Smooth muscle cell (in vitro differentiated cells): ENCODE data around the gene TNIP2. TPM values are rescaled to one million over a fixed set of nuclear protein-coding genes. Genes with fewer than 3 reads are reported as not detected.
"Not testable (repeated sequence)": the region's sequence is repeated elsewhere in the genome, so short reads cannot be mapped to it uniquely, and the experiment has no call there.

Source experiments
- DNase-seq: peaks from one replicate; lab custom pipeline; 2025; ENCODE audit not compliant: unreplicated experiment; lab: John Stamatoyannopoulos, UW
- H2AFZ ChIP-seq: fragments of 200-600 bp; sonication (generic); 2 replicates; pipeline ENCODE4 v1.6.0; 2016; ENCODE audit warnings: antibody characterized with exemption, low read depth, mild to moderate bottlenecking
- H3F3A ChIP-seq: fragments of 200-600 bp; sonication (generic); 2 replicates; pipeline ENCODE4 v1.6.0; 2017; ENCODE audit warnings: antibody characterized with exemption, low read depth
- H3K27ac ChIP-seq: fragments of 200-600 bp; sonication (generic); 2 replicates; pipeline ENCODE4 v1.5.1; 2016; ENCODE audit warnings: low read depth, mild to moderate bottlenecking
- H3K27me3 ChIP-seq: fragments of 200-600 bp; sonication (generic); 2 replicates; pipeline ENCODE4 v1.6.1; 2016; ENCODE audit warnings: low read depth, mild to moderate bottlenecking
- H3K36me3 ChIP-seq: fragments of 200-600 bp; sonication (generic); 2 replicates; pipeline ENCODE4 v1.5.1; 2016; ENCODE audit warnings: low read depth
- H3K4me1 ChIP-seq: fragments of 200-600 bp; sonication (generic); 2 replicates; pipeline ENCODE4 v1.5.1; 2016; ENCODE audit warnings: low read depth
- H3K4me2 ChIP-seq: fragments of 200-600 bp; sonication (generic); 2 replicates; pipeline ENCODE4 v1.6.0; 2016; ENCODE audit warnings: mild to moderate bottlenecking
- H3K4me3 ChIP-seq: fragments of 200-600 bp; sonication (generic); 2 replicates; pipeline ENCODE4 v1.5.1; 2016; ENCODE audit warnings: mild to moderate bottlenecking
- H3K79me2 ChIP-seq: fragments of 200-600 bp; sonication (generic); 2 replicates; pipeline ENCODE4 v1.6.0; 2016; ENCODE audit warnings: low read depth, mild to moderate bottlenecking
- H3K9ac ChIP-seq: fragments of 200-600 bp; sonication (generic); 2 replicates; pipeline ENCODE4 v1.6.0; 2016; ENCODE audit warnings: low read depth
- H3K9me3 ChIP-seq: fragments of 200-600 bp; sonication (generic); replicated peaks from 2 replicates; pipeline ENCODE4 v1.5.1; 2016; ENCODE audit warnings: low read depth
- H4K20me1 ChIP-seq: fragments of 200-600 bp; sonication (generic); 2 replicates; pipeline ENCODE4 v1.6.0; 2016; ENCODE audit warnings: low read depth
- WGBS: methylation state at CpG from one replicate; pipeline ENCODE4 v1.1.7; 2016; ENCODE audit warnings: low lambda C conversion rate; 5-methylcytosine and 5-hydroxymethylcytosine counted together
- polyA plus RNA-seq: library from polyadenylated mRNA; unstranded; fragments of >200 nt; fragmentation: Nextera tagmentation; extraction: Ambion mirVana; gene quantifications from 2 replicates; pipeline ENCODE4 v1.2.1, GENCODE V29; 2016
- total RNA-seq: library from RNA; depleted of rRNA; stranded (reverse); fragments of >200 nt; gene quantifications from 2 replicates; pipeline ENCODE4 v1.2.3, GENCODE V29; 2014
- TF ChIP-seq, protein P1 (sequence below): fragments of 200-600 bp; sonication (generic); IDR thresholded peaks from 2 replicates; pipeline ENCODE4 v1.5.1; 2017; ENCODE audit warnings: borderline replicate concordance, mild to moderate bottlenecking, antibody characterized with exemption; ENCODE audit not compliant: insufficient read depth, poor library complexity, severe bottlenecking

The TNIP2 gene
- total and polyA plus RNA-seq, 2 experiments from 2014 or later, result 23.8 to 37.5 TPM

DNA sequence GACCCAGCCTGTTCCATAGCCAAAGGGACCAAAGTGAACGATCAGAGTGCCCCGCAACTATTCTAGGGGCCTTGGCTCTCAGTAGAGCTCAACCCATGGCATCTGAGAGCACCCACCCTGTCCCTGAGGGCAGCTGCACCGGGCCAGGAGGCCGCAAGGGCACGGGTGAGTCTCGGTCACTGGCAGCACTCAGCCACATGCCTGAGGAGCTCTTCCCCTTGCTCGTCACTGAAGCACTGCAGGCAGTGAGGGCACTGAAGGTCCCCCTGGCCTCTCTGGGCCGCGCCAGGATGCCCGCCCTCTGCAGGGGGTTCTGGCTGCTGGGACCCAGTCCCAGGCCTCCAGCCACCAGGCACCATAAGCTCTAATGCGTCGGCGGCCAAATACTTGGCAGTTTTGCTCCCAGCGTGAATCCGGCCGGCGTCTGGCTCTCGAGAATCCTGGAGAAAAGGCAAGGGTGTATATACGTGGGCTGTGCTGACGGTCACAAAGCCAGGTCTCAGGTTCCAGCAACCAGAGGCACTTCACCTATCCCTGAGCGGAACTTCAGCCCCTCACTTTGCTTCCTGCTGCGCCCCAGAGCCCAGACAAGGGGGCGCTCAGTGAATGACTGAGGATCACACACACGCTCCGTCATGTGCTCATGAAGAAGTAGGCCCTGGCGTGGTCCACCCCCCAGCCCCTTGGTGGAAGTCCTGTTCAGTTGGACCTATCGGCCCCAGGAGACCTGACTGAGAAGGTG is 13.9 kb downstream of the TNIP2 start:
- Histone ChIP-seq H3K4me3 (no peak overlapping the region), H3K9me3 (no peaks in the 10 kb centered on the region), H2AFZ (no peak overlapping the region), H3K79me2 (no peaks in the 10 kb centered on the region), H3K27ac (peak overlapping the region; percentile 78), H3F3A (peaks cover 12% of the 10 kb centered on the region), H3K27me3 (no peaks in the 10 kb centered on the region), H3K36me3 (no peaks in the 10 kb centered on the region), H3K4me2 (no peak overlapping the region), H3K9ac (no peak overlapping the region), H3K4me1 (peaks cover 5% of the 10 kb centered on the region), H4K20me1 (peaks cover 6% of the 10 kb centered on the region)
- WGBS, result 96% methylated on average over 27 of the region's 27 CpGs
- no peak for DNase-seq
- TF ChIP-seq, protein P1, sequence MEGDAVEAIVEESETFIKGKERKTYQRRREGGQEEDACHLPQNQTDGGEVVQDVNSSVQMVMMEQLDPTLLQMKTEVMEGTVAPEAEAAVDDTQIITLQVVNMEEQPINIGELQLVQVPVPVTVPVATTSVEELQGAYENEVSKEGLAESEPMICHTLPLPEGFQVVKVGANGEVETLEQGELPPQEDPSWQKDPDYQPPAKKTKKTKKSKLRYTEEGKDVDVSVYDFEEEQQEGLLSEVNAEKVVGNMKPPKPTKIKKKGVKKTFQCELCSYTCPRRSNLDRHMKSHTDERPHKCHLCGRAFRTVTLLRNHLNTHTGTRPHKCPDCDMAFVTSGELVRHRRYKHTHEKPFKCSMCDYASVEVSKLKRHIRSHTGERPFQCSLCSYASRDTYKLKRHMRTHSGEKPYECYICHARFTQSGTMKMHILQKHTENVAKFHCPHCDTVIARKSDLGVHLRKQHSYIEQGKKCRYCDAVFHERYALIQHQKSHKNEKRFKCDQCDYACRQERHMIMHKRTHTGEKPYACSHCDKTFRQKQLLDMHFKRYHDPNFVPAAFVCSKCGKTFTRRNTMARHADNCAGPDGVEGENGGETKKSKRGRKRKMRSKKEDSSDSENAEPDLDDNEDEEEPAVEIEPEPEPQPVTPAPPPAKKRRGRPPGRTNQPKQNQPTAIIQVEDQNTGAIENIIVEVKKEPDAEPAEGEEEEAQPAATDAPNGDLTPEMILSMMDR, result no peak

DNA sequence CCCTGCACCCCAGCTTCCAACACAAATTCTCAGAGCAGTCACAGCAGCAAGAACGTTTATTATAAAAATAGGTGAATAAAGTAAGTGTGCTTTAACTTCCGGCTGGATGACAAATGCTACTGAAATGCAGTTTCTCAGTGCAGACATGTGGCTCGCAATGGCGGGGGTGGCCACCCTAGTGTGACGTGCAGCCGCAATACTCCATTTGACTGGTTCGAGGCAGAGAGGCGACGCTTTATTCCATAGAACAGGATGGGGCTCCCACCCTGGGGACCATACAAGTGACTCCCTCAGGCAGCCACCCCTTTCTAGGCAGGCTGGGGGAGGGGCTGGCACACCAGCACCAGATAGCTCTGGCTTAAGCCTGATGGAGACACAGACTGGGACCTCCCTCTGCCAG is 14.5 kb downstream of the TNIP2 start:
- TF ChIP-seq, protein P1, result no peak
- 69% methylated on average over 9 of the region's 9 CpGs for WGBS
- Histone ChIP-seq H3K27ac (peak overlapping the region; percentile 78), H3F3A (peaks cover 6% of the 10 kb centered on the region), H3K4me1 (peaks cover 5% of the 10 kb centered on the region), H3K4me2 (peak overlapping the region; percentile 30), H3K9ac (no peak overlapping the region), H2AFZ (no peak overlapping the region), H3K9me3 (no peaks in the 10 kb centered on the region), H3K79me2 (no peaks in the 10 kb centered on the region), H4K20me1 (peaks cover 6% of the 10 kb centered on the region), H3K36me3 (no peaks in the 10 kb centered on the region), H3K4me3 (no peak overlapping the region), H3K27me3 (no peaks in the 10 kb centered on the region)
- no peak for DNase-seq

DNA sequence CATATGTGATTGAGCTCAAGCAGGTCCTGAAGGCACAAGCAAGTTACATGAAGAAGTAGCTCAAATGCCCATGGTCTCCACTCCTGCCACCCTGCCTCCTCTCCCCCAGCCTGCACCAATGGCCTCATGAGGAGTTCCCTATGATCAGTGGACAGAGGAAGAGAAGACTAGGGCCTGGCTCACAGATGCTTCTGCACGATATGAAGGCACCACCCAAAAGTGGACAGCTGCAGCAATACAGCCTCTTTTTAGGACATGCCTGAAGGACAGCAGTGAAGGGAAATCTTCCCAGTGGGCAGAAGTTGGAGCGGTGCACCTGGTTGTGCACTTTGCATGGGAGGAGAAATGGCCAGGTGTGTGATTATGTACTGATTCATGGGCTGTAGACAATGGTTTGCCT is 17.8 kb downstream of the TNIP2 start:
- WGBS, result 98% methylated on average over 2 of the region's 2 CpGs
- H3K4me3 ChIP-seq, H3K4me2 ChIP-seq, H3K36me3 ChIP-seq, H3K9ac ChIP-seq, H3K27me3 ChIP-seq, H2AFZ ChIP-seq, H3K4me1 ChIP-seq, H3K27ac ChIP-seq, H3F3A ChIP-seq, H3K9me3 ChIP-seq, H4K20me1 ChIP-seq, DNase-seq, H3K79me2 ChIP-seq: not testable (repeated sequence)

DNA sequence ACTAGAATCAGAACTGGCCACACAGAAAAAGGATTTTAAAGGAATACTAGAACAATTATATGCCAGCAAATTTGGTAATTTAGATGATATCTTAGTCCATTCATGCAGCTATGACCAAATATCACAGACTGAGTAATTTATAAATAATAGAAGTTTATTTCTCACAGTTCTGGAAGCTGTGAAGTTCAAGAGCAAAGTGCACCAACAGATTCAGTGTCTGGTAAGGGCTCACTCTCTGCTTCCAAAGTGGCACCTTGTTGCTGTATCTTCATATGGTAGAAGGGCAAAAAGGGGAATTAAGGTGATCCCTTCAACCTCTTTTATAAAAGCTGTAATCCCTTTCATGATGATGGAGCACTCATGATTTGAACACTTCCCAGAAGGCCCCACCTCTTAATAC is 20.3 kb downstream of the TNIP2 start:
- DNase-seq, result no peak
- no peaks in the 10 kb centered on the region for H3K4me1 ChIP-seq
- H3K4me2 ChIP-seq, result no peak overlapping the region
- H3K79me2 ChIP-seq, result no peaks in the 10 kb centered on the region
- H3K9ac ChIP-seq, result no peak overlapping the region
- H4K20me1 ChIP-seq, result no peaks in the 10 kb centered on the region
- no peaks in the 10 kb centered on the region for H3K36me3 ChIP-seq
- H3K4me3 ChIP-seq, result no peak overlapping the region
- peaks cover 2% of the 10 kb centered on the region for H3F3A ChIP-seq
- no peaks in the 10 kb centered on the region for H3K27me3 ChIP-seq
- peaks cover 5% of the 10 kb centered on the region for H3K9me3 ChIP-seq
- H3K27ac ChIP-seq, result no peak overlapping the region
- TF ChIP-seq, protein P1, result no peak
- no peak overlapping the region for H2AFZ ChIP-seq
